ENCODE data around the gene WFDC8.

Gene WFDC8

GRCh38 chr20:45547206-45547770 is 31.8 kb downstream of the WFDC8 start, which contains the start of gene EPPIN:
Gene EPPIN (minus strand): TSS chr20:45547401. CDS start chr20:45547357, 44 bp downstream.
- DNase-seq, result no peak

GRCh38 chr20:45545754-45546453 is 33.2 kb downstream of the WFDC8 start:
- DNase-seq, result no peak

- DNase-seq, result no peak
These were observed 33.7 kb downstream of the WFDC8 start for GRCh38 chr20:45545351-45545750.

GRCh38 chr20:45539382-45539781 is 39.7 kb downstream of the WFDC8 start, which contains the start of gene WFDC6:
Gene WFDC6 (minus strand): TSS chr20:45539482. CDS start chr20:45539407, 75 bp downstream.
- DNase-seq, result no peak

GRCh38 chr20:45538209-45538799 is 40.8 kb downstream of the WFDC8 start:
- no peak for DNase-seq

DNA sequence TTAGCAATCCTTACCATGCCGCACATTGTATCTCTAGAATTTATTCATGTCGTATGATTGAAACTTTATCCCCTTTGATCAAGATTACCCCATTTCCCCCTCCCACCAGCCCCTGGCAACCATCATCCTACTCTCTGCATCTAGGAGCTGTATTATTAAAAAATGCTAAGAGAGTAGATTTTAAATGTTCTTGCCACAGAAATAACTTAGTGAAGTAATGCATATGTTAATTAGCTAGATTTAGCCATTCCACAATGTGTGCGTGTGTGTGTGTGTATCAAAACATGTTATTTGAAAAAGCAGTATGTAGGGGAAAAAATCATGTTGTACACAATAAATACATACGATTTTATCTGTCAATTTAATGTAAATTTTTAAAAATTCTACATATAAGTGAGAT is 51.8 kb downstream of the WFDC8 start:
- DNase-seq, result no peak

DNA sequence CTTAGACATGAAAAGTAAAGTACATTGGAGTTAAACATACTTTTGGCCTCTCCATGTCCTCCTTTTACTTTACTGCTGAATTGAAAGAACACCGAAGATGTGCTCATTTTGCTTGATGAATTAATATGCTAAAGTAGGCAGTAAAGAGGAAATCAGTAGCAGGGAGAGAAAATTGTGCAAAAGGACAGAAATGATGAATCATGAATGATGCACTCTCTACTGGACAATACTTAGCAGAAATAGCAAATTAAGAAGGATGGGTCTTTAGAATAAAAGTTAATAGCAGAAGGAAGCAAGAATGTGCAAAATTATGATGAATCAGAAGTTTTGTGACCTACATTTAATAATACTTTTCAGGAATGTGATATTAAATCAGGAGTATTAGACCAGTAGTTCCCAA is 55.3 kb downstream of the WFDC8 start:
- no peak for DNase-seq

DNA sequence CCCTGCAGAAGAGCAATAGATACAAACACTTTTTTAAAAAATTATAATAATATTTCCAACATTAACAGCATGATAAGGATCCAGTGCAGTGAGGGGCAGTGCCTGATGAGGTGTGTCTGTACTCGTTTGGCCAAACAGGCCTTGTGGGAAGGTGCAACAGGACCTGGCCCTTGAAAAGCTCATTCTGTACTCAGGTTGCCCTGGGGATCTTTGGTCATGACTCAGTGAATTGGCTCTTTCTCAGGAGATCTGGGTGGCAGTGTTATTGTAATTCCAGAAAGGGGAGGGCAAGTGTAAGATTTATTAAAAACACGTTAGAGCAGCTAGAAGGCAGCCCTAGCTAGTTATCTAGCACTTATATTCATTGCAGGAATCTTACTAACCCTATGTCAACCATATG is 60.8 kb downstream of the WFDC8 start:
- DNase-seq, result no peak

DNA sequence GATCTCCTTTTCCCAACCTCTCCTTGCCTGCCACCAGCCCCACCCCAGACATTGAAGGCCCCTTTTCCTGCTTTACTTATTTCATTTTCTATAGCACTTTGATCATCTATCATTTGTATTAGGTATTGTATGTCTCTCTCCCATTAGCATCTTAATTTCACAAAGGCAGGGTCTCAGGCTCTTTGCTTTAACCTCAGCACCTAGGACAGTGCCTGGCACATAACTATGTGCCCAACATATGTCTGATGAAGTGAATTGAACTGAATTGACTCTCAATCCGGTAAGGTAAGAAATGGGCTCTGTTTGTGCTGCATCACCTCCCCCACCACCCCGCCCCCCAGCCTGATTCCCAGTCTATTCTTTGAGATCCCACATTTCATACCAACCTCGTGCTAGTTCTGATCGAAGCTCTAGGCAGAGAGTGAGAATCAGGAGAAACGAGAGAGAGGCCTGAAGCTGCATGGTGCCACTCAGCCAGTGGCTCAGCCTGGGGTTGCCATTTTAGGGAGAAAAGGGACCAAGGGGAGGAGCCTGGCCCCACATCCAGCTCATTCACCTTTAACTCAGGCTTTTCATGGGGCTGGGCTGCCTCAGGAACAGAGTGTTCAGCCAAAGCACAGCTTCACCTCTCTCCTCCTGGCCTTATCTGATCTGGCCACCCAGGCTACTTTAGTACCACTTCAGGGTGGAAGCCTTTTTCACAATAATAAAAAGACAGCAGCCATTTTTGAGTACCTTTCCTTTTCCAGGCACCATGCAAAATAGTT is 63.8 kb downstream of the WFDC8 start, which contains the start of gene SPINT3:
Gene SPINT3 (minus strand): TSS at position 476 of the 767 bp plus-strand sequence. CDS start 14 bp downstream, at position 462.
- DNase-seq, result no peak

DNA sequence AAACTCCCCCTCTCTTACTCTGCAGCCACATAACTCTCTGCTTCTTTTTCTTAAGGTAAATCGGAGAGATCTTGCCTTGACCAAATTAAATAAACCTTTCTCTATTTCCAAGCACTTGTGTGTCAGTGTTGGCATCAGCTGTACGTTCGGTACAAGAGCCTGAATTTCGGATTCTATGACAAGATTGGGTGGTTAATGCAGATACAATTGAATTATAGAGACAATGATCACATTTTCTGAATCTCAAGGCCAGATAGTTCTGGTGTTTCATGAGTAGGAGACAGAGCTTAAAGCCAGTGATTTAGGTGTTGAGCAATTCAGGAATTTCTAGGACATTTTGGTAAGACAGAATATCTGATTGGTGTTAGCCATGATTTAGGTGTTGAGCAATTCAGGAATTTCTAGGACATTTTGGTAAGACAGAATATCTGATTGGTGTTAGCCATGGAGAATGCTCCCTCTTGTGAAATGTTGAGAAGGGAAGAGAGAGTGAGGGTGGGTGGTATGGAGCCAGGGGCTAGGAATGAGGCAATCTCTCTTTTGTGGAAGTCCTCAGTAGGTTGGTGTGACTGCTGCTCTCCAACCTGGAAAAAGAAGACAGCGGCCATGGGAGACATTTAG is 68.7 kb downstream of the WFDC8 start:
- no peak for DNase-seq

DNA sequence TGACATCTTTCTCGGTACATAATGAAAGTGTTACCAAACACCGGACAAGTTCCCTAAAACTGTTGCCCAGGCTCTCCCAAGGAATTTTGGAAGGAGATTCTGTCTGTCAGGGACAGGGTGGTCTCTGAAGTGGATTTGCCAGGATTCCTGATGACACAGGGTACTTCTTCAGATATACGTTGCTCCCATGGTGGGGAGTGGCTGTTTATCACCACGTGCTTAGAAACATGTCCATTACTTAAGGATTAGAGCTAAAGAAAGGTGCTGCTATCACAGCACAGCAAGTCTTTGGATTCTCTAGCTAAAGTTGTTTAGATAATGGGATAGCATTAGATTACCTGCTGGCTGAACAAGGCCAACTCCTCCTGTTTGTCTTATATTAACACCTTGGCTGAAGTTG is 70.0 kb downstream of the WFDC8 start:
- DNase-seq, result no peak

- DNase-seq, result no peak
These were observed 70.8 kb downstream of the WFDC8 start for GRCh38 chr20:45508068-45508886.

DNA sequence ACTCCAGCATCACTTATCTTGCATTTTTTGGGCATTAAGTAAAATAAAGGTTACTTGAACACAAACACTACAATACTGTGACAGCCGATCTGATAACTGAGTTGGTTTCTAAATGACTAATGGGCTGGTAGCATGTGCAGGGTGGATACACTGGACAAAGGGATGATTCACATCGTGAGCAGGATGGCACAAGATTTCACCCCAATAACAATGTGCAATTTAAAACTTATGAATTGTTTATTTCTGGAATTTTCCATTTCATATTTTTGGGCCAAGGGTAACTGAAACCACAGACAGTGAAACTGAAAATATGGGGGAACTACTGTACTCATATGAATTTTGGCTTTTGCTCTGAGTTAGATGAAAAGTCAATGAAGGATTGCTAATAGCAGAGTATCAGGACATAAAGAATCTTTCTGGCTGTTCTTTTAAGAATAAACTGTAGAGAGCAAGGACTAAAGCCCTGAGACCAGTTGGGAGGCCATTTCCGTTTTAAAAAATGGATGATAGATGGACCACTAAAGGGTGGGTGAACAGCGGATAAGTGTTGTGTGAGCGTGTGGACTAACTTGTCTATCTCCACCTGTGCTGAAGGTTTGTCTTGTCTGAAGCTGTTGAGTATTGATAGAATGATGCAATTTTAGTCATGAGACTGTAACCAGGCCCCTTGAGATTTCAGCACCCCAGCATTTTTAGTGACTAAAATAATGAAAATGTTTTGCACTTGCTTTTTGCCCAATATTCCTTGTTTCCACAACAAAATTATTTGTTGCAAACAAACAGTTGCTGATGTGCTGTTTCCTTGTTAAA is 71.9 kb downstream of the WFDC8 start:
- DNase-seq, result no peak

GRCh38 chr20:45506398-45506797 is 72.7 kb downstream of the WFDC8 start:
- DNase-seq, result no peak

DNA sequence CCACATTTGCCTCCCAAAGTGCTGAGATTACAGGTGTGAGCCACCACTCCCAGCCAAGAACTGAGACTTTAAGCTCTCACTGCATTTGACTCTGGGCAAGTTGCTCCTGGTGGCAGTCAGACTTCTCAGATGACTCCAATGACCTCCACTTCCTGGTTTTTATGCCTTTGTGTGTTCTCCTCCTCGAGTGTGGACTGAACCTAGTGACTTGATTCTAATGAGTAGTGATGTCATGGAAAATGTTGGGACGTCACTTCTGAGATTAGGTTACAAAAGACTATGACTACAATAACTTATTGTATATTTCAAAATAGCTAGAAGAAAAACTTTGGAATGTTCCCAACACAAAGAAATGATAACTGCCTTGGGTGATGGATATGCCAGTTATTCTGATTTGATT is 75.7 kb downstream of the WFDC8 start:
- DNase-seq, result no peak

DNA sequence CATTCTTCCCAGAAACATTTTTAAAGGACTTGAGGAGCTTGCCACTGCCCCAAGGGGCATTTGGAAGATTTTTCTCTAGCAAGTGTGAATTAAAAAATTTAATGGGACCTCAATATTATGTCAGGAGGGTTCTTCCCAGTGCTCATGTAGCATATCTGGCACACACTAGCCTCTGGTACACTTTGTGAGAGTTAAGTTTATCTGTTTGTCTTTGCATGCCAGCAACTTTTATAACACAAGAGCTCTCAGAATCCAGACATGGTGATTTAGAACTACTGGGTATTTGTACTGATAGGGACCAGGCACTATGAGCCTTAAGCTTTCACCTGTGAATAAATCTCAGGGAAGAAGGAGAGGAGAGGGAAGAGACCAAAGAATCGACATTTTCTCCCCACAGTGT is 76.5 kb downstream of the WFDC8 start:
- DNase-seq, result no peak

All from GF-D8 (cell line).